Measurements from ENCODE around the gene CYBC1.
"Not testable (repeated sequence)": the region's sequence is repeated elsewhere in the genome, so short reads cannot be mapped to it uniquely, and the experiment has no call there.

Gene CYBC1

GRCh38 chr17:82415786-82416185 lies 34.8 kb downstream of the CYBC1 start:
- Histone ChIP-seq H3K27me3 (ENCODE audit: control insufficient read depth, insufficient read depth, low read length) (no peaks in the 10 kb centered on the region), H3K4me3 (ENCODE audit: low read depth, low read length) (no peak overlapping the region), H3K4me1 (peaks cover 17% of the 10 kb centered on the region), H3K36me3 (ENCODE audit: control insufficient read depth, insufficient read depth, low read length) (no peaks in the 10 kb centered on the region), H3K27ac (no peak overlapping the region), H3K79me2 (peaks cover 16% of the 10 kb centered on the region), H3K9me3 (ENCODE audit: control insufficient read depth, low read length) (no peaks in the 10 kb centered on the region), H3K9ac (no peak overlapping the region), H3K4me2 (ENCODE audit: low read length) (no peak overlapping the region), H2AFZ (no peak overlapping the region)
- no peak for TF ChIP-seq CTCF (IDR thresholded peaks at IDR 0.05)

GRCh38 chr17:82415336-82415735 lies 35.2 kb downstream of the CYBC1 start:
- no peaks in the 10 kb centered on the region for H3K27me3 ChIP-seq (ENCODE audit: control insufficient read depth, insufficient read depth, low read length)
- no peak overlapping the region for H2AFZ ChIP-seq
- H3K36me3 ChIP-seq (ENCODE audit: control insufficient read depth, insufficient read depth, low read length): no peaks in the 10 kb centered on the region
- no peak overlapping the region for H3K4me3 ChIP-seq (ENCODE audit: low read depth, low read length)
- H3K79me2 ChIP-seq: peaks cover 18% of the 10 kb centered on the region
- no peaks in the 10 kb centered on the region for H3K9me3 ChIP-seq (ENCODE audit: control insufficient read depth, low read length)
- no peak for TF ChIP-seq CTCF (IDR thresholded peaks at IDR 0.05)
- peaks cover 17% of the 10 kb centered on the region for H3K4me1 ChIP-seq
- no peak overlapping the region for H3K4me2 ChIP-seq (ENCODE audit: low read length)
- H3K9ac ChIP-seq: no peak overlapping the region
- peak overlapping the region; percentile 72 for H3K27ac ChIP-seq

- H3K36me3 ChIP-seq (ENCODE audit: control insufficient read depth, insufficient read depth, low read length): no peaks in the 10 kb centered on the region
- H3K79me2 ChIP-seq: peaks cover 24% of the 10 kb centered on the region
- H3K27me3 ChIP-seq (ENCODE audit: control insufficient read depth, insufficient read depth, low read length): no peaks in the 10 kb centered on the region
- no peak overlapping the region for H3K4me3 ChIP-seq (ENCODE audit: low read depth, low read length)
- H3K9ac ChIP-seq: no peak overlapping the region
- H2AFZ ChIP-seq: peak overlapping the region; percentile 56
- peak overlapping the region; percentile 3 for H3K4me2 ChIP-seq (ENCODE audit: low read length)
- peak overlapping the region; percentile 72 for H3K27ac ChIP-seq
- peaks cover 16% of the 10 kb centered on the region for H3K4me1 ChIP-seq
- H3K9me3 ChIP-seq (ENCODE audit: control insufficient read depth, low read length): no peaks in the 10 kb centered on the region
- peak; percentile 49 for TF ChIP-seq CTCF (IDR thresholded peaks at IDR 0.05)
These were observed 35.8 kb downstream of the CYBC1 start for GRCh38 chr17:82414548-82415281.

- no peak overlapping the region for H3K4me3 ChIP-seq (ENCODE audit: low read depth, low read length)
- peaks cover 14% of the 10 kb centered on the region for H3K4me1 ChIP-seq
- no peaks in the 10 kb centered on the region for H3K9me3 ChIP-seq (ENCODE audit: control insufficient read depth, low read length)
- no peak overlapping the region for H3K4me2 ChIP-seq (ENCODE audit: low read length)
- no peak overlapping the region for H3K27ac ChIP-seq
- H2AFZ ChIP-seq: no peak overlapping the region
- no peak for TF ChIP-seq CTCF (IDR thresholded peaks at IDR 0.05)
- H3K79me2 ChIP-seq: peaks cover 39% of the 10 kb centered on the region
- H3K36me3 ChIP-seq (ENCODE audit: control insufficient read depth, insufficient read depth, low read length): no peaks in the 10 kb centered on the region
- no peak overlapping the region for H3K9ac ChIP-seq
- no peaks in the 10 kb centered on the region for H3K27me3 ChIP-seq (ENCODE audit: control insufficient read depth, insufficient read depth, low read length)
These were observed 37.7 kb downstream of the CYBC1 start for GRCh38 chr17:82412535-82413520.

- peaks cover 39% of the 10 kb centered on the region for H3K79me2 ChIP-seq
- H3K9me3 ChIP-seq (ENCODE audit: control insufficient read depth, low read length); H3K36me3 ChIP-seq (ENCODE audit: control insufficient read depth, insufficient read depth, low read length): not testable (repeated sequence)
These were observed 38.5 kb downstream of the CYBC1 start for GRCh38 chr17:82412081-82412480.

More at GRCh38 chr17:82412081-82412480, 38.5 kb downstream of the CYBC1 start:
- not testable (repeated sequence) for H3K27ac ChIP-seq; H3K27me3 ChIP-seq (ENCODE audit: control insufficient read depth, insufficient read depth, low read length); H3K4me3 ChIP-seq (ENCODE audit: low read depth, low read length); H3K4me2 ChIP-seq (ENCODE audit: low read length); H3K9ac ChIP-seq; H2AFZ ChIP-seq
- H3K4me1 ChIP-seq: peaks cover 14% of the 10 kb centered on the region
